Keratinocyte (primary cell): ENCODE data around the gene TRAF1.

Experiments
- EZH2 ChIP-seq: IDR thresholded peaks from one replicate; pipeline ENCODE4 v1.6.1; 2012; ENCODE audit warnings: inconsistent platforms, mild to moderate bottlenecking, low read length, moderate library complexity
- TF ChIP-seq, protein P1 (sequence below), 3 experiments: IDR thresholded peaks in 1 of 3; conservative IDR thresholded peaks in 1 of 3; optimal IDR thresholded peaks in 1 of 3; 2 replicates in 2 of 3; 3 replicates in 1 of 3; pipeline versions ENCODE3 to v1.5.1; 2011; ENCODE audit warnings: low read length in 3 of 3, mild to moderate bottlenecking in 3 of 3, moderate library complexity in 2 of 3, control low read depth in 1 of 3, inconsistent platforms in 1 of 3; ENCODE audit not compliant: insufficient read depth in 2 of 3; ENCODE audit errors: extremely low read depth in 1 of 3

- TF ChIP-seq, protein P1, sequence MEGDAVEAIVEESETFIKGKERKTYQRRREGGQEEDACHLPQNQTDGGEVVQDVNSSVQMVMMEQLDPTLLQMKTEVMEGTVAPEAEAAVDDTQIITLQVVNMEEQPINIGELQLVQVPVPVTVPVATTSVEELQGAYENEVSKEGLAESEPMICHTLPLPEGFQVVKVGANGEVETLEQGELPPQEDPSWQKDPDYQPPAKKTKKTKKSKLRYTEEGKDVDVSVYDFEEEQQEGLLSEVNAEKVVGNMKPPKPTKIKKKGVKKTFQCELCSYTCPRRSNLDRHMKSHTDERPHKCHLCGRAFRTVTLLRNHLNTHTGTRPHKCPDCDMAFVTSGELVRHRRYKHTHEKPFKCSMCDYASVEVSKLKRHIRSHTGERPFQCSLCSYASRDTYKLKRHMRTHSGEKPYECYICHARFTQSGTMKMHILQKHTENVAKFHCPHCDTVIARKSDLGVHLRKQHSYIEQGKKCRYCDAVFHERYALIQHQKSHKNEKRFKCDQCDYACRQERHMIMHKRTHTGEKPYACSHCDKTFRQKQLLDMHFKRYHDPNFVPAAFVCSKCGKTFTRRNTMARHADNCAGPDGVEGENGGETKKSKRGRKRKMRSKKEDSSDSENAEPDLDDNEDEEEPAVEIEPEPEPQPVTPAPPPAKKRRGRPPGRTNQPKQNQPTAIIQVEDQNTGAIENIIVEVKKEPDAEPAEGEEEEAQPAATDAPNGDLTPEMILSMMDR (optimal IDR thresholded peaks at IDR 0.05 in 1 of 3, IDR thresholded peaks at IDR 0.05 in 1 of 3, conservative IDR thresholded peaks at IDR 0.05 in 1 of 3; ENCODE audit: extremely low read depth in 1 of 3, insufficient read depth in 2 of 3, low read length in 3 of 3), result no peak
- TF ChIP-seq EZH2, result no peak
These were observed 25.8 kb downstream of the TRAF1 start for GRCh38 chr9:120900824-120901223.
